GM12878 (cell line): ENCODE results near the gene CLPTM1. TPM values are rescaled to one million over a fixed set of nuclear protein-coding genes. Genes with fewer than 3 reads are reported as not detected.

ENCODE experiments used
- ATAC-seq: fragments of 200-7000 bp; cut with Tn5 transposase; 3 replicates; pipeline ENCODE4 v1.9.1; 2020; ENCODE audit warnings: mild to moderate bottlenecking, moderate library complexity
- BruUV-seq: library from RNA; stranded (reverse); fragments of 400-500 nt; replicated peaks from 2 replicates; lab custom pipeline; 2021; lab: Mats Ljungman, UMichigan
- CTCF ChIA-PET: fragments of 300-600 bp; sonication (Branson Sonifier 250); formaldehyde crosslinking; extraction: SDS; loops from one replicate; lab custom pipeline; 2021; ENCODE audit warnings: inconsistent platforms; lab: Yijun Ruan, JAX
- POLR2A ChIA-PET: fragments of 350-600 bp; formaldehyde crosslinking; extraction: SDS; loops from one replicate; lab custom pipeline; 2021; ENCODE audit warnings: inconsistent platforms; lab: Charles Lee
- RAD21 ChIA-PET: fragments of 300-600 bp; sonication (Branson Sonifier 250); formaldehyde crosslinking; loops from one replicate; lab custom pipeline; 2023; ENCODE audit warnings: antibody characterized with exemption; ENCODE audit not compliant: unreplicated experiment; lab: Charles Lee
- SMC1A ChIA-PET: fragments of 300-600 bp; sonication (Branson Sonifier 250); formaldehyde crosslinking; loops from one replicate; lab custom pipeline; 2023; ENCODE audit not compliant: unreplicated experiment, uncharacterized antibody; lab: Charles Lee
- DNase-seq: peaks from one replicate; pipeline ENCODE4 v3.0.0-alpha.2; 2011; ENCODE audit warnings: low read depth, low spot score
- FAIRE-seq: peaks from 3 replicates; lab custom pipeline; 2011; peaks lifted over from hg19 to GRCh38; lab: Jason Lieb, UNC
- H2AFZ ChIP-seq: 2 replicates; pipeline ENCODE4 v1.6.0; 2011; ENCODE audit warnings: low read depth, low read length, control low read depth; ENCODE audit not compliant: control insufficient read depth
- H3K27ac ChIP-seq: 2 replicates; pipeline ENCODE4 v1.5.1; 2011; ENCODE audit warnings: control low read depth; ENCODE audit not compliant: control insufficient read depth, insufficient read depth
- H3K27me3 ChIP-seq, 2 experiments: replicated peaks in 1 of 2; 2 replicates each; pipeline versions ENCODE4 v1.6.0 to v1.6.1; 2011; ENCODE audit warnings: low read length in 1 of 2; ENCODE audit not compliant: control insufficient read depth in 2 of 2, insufficient read depth in 2 of 2
- H3K36me3 ChIP-seq, 2 experiments: 2 replicates each; pipeline ENCODE4 v1.5.1; 2011; ENCODE audit warnings: low read length in 1 of 2; ENCODE audit not compliant: control insufficient read depth in 2 of 2, insufficient read depth in 2 of 2
- H3K4me1 ChIP-seq: 2 replicates; pipeline ENCODE4 v1.6.1; 2011; ENCODE audit warnings: mild to moderate bottlenecking, low read length, moderate library complexity, mixed read lengths; ENCODE audit not compliant: control insufficient read depth, insufficient read depth
- H3K4me2 ChIP-seq: 2 replicates; pipeline ENCODE4 v1.6.0; 2011; ENCODE audit warnings: control low read depth; ENCODE audit not compliant: control insufficient read depth, insufficient read depth
- H3K4me3 ChIP-seq: fragments of 200-600 bp; sonication (generic); 2 replicates; pipeline ENCODE4 v1.5.1; 2016
- H3K79me2 ChIP-seq: 2 replicates; pipeline ENCODE4 v1.6.0; 2011; ENCODE audit warnings: low read length; ENCODE audit not compliant: control insufficient read depth, insufficient read depth
- H3K9ac ChIP-seq: 2 replicates; pipeline ENCODE4 v1.8.0; 2011; ENCODE audit warnings: low read length, control low read depth, mixed read lengths; ENCODE audit not compliant: control insufficient read depth, insufficient read depth
- H3K9me3 ChIP-seq: replicated peaks from 3 replicates; pipeline ENCODE4 v1.5.1; 2011; ENCODE audit warnings: mild to moderate bottlenecking, low read length; ENCODE audit not compliant: control insufficient read depth, insufficient read depth
- H4K20me1 ChIP-seq: 2 replicates; pipeline ENCODE4 v1.6.0; 2011; ENCODE audit not compliant: control insufficient read depth, insufficient read depth
- BACH1 ChIP-seq: fragments of 450-650 bp; IDR thresholded peaks from 2 replicates; pipeline ENCODE4 v1.6.1; 2017; ENCODE audit warnings: mild to moderate bottlenecking, borderline replicate concordance
- CHD1 ChIP-seq: IDR thresholded peaks from 2 replicates; pipeline ENCODE4 v1.6.1; 2012; ENCODE audit warnings: low read depth, low read length, improper control_type of control experiment
- EZH2 ChIP-seq: IDR thresholded peaks from 2 replicates; pipeline ENCODE4 v1.6.1; 2012; ENCODE audit warnings: low read depth, mild to moderate bottlenecking, control low read depth, inconsistent platforms, low read length, borderline replicate concordance; ENCODE audit not compliant: control insufficient read depth
- GATAD2B ChIP-seq: fragments of 450-650 bp; conservative IDR thresholded peaks from 2 replicates; pipeline ENCODE4 v1.6.1; 2017; ENCODE audit warnings: low read depth, mild to moderate bottlenecking, moderate library complexity
- MEF2A ChIP-seq: IDR thresholded peaks from 2 replicates; pipeline ENCODE4 v1.6.1; 2011; ENCODE audit warnings: low read depth, mild to moderate bottlenecking, low read length, moderate library complexity; ENCODE audit not compliant: insufficient read depth
- MEF2B ChIP-seq: fragments of 450-650 bp; IDR thresholded peaks from 2 replicates; pipeline ENCODE4 v1.6.1; 2018; ENCODE audit warnings: mild to moderate bottlenecking, moderate library complexity; ENCODE audit not compliant: partially characterized antibody, poor library complexity, severe bottlenecking
- WGBS: methylation state at CpG from one replicate; pipeline ENCODE4 v1.1.6; 2016; ENCODE audit warnings: low lambda C conversion rate; ENCODE audit not compliant: insufficient replicate concordance, insufficient coverage; ENCODE audit errors: missing lambda C conversion rate; 5-methylcytosine and 5-hydroxymethylcytosine counted together
- in situ Hi-C: fragments of 300-500 bp; cut with MboI; formaldehyde crosslinking; loops from 9 replicates; pipeline ENCODE4 v1.14.3; 2018; ENCODE audit warnings: mixed read lengths
- intact Hi-C: fragments of 100-400 bp; cut with micrococcal nuclease; formaldehyde crosslinking; loops from one replicate; pipeline ENCODE4 v1.14.2; 2022; ENCODE audit not compliant: unreplicated experiment
- polyA plus RNA-seq, 11 experiments: library from polyadenylated mRNA; depleted of rRNA in 4 of 11; unstranded in 6 of 11; stranded (reverse) in 5 of 11; fragments of >200 nt; fragmentation: Nextera tagmentation in 4 of 11; fragmentation: Illumina TruSeq in 1 of 11; extraction: Ambion mirVana in 4 of 11; extraction: Trizol in 1 of 11; gene quantifications; 1 replicate in 1 of 11; 2 replicates in 10 of 11; pipeline versions ENCODE4 v1.2.1 to v1.2.3, GENCODE V29; 2011 to 2016; ENCODE audit warnings: inconsistent platforms in 2 of 11, missing spikeins in 2 of 11, low read depth in 1 of 11
- total RNA-seq, 4 experiments: library from RNA; depleted of rRNA in 3 of 4; stranded (reverse); fragments of >200 nt in 3 of 4; fragmentation: Illumina TruSeq in 1 of 4; extraction: Trizol in 1 of 4; gene quantifications; 2 replicates each; pipeline versions ENCODE4 v1.2.1 to v1.2.3, GENCODE V29; 2013 to 2021
- TF ChIP-seq, protein P1 (sequence below): fragments of 450-650 bp; IDR thresholded peaks from 2 replicates; pipeline ENCODE4 v1.6.1; 2016; ENCODE audit warnings: mild to moderate bottlenecking

CLPTM1 gene
- total and polyA plus RNA-seq, 10 of the 15 experiments (the other 5 are each of a cell fraction or from before 2014, with no cell fraction given) = 0.42 to 72.6 (median 35.2) TPM

DNA sequence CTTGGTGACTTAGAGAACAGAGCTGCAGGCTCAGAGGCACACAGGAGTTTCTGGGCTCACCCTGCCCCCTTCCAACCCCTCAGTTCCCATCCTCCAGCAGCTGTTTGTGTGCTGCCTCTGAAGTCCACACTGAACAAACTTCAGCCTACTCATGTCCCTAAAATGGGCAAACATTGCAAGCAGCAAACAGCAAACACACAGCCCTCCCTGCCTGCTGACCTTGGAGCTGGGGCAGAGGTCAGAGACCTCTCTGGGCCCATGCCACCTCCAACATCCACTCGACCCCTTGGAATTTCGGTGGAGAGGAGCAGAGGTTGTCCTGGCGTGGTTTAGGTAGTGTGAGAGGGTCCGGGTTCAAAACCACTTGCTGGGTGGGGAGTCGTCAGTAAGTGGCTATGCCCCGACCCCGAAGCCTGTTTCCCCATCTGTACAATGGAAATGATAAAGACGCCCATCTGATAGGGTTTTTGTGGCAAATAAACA lies 30.9 kb upstream of the CLPTM1 start:
- Histone ChIP-seq H3K79me2 (no peaks in the 10 kb centered on the region), H3K4me2 (no peak overlapping the region), H3K4me3 (no peak overlapping the region), H2AFZ (no peak overlapping the region), H4K20me1 (no peaks in the 10 kb centered on the region), H3K36me3 (no peaks in the 10 kb centered on the region), H3K27ac (no peak overlapping the region), H3K4me1 (no peaks in the 10 kb centered on the region), H3K9ac (no peak overlapping the region), H3K27me3 (no peaks in the 10 kb centered on the region; a peak in 1 of 4 replicates), H3K9me3 (no peaks in the 10 kb centered on the region)
- ATAC-seq (no peak), FAIRE-seq (no peak), DNase-seq (no peak)
- intact Hi-C loops = no loop called here
- TF ChIP-seq CHD1 (no peak), MEF2B (no peak), BACH1 (no peak), GATAD2B (no peak), MEF2A (no peak), EZH2 (no peak)
- TF ChIP-seq, protein P1, sequence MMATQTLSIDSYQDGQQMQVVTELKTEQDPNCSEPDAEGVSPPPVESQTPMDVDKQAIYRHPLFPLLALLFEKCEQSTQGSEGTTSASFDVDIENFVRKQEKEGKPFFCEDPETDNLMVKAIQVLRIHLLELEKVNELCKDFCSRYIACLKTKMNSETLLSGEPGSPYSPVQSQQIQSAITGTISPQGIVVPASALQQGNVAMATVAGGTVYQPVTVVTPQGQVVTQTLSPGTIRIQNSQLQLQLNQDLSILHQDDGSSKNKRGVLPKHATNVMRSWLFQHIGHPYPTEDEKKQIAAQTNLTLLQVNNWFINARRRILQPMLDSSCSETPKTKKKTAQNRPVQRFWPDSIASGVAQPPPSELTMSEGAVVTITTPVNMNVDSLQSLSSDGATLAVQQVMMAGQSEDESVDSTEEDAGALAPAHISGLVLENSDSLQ = no peak
- ChIA-PET POLR2A (no interaction called here), CTCF (no interaction called here), SMC1A (interaction anchor here (1.1 kb wide), 1 partner anchor 30 kb away, joined by 3 read pairs; no protein-coding TSS in a partner anchor), RAD21 (no interaction called here)
- in situ Hi-C loops = no loop called here
- BruUV-seq = no TSS peak
- WGBS = 37% methylated on average over 8 of the region's 8 CpGs
